Keratinocyte (primary cell): ENCODE results near the gene PRR23E. TPM values are rescaled to one million over a fixed set of nuclear protein-coding genes. Genes with fewer than 3 reads are reported as not detected.

ENCODE experiments used
- DNase-seq: peaks from one replicate; pipeline ENCODE4 v3.0.0-alpha.2; 2011; ENCODE audit warnings: low read depth, missing footprints, low spot score
- FAIRE-seq: peaks from 2 replicates; lab custom pipeline; 2011; peaks lifted over from hg19 to GRCh38; lab: Jason Lieb, UNC
- H2AFZ ChIP-seq: 2 replicates; pipeline ENCODE4 v1.6.0; 2012; ENCODE audit warnings: low read length, control low read depth, inconsistent platforms; ENCODE audit not compliant: control insufficient read depth
- H3K27ac ChIP-seq: 2 replicates; pipeline ENCODE4 v1.5.1; 2011; ENCODE audit warnings: low read length; ENCODE audit not compliant: control insufficient read depth, insufficient read depth
- H3K27me3 ChIP-seq: 3 replicates; pipeline ENCODE4 v1.6.0; 2011; ENCODE audit warnings: low read length; ENCODE audit not compliant: control insufficient read depth, insufficient read depth; ENCODE audit errors: extremely low read depth
- H3K36me3 ChIP-seq, 2 experiments: 2 replicates in 1 of 2; 3 replicates in 1 of 2; pipeline ENCODE4 v1.5.1; 2011; ENCODE audit warnings: low read length in 2 of 2, mild to moderate bottlenecking in 1 of 2; ENCODE audit not compliant: control insufficient read depth in 2 of 2, insufficient read depth in 2 of 2; ENCODE audit errors: extremely low read depth in 1 of 2
- H3K4me1 ChIP-seq: 3 replicates; pipeline ENCODE4 v1.5.1; 2011; ENCODE audit warnings: low read length; ENCODE audit not compliant: control insufficient read depth, insufficient read depth; ENCODE audit errors: extremely low read depth
- H3K4me2 ChIP-seq: 3 replicates; pipeline ENCODE4 v1.6.0; 2011; ENCODE audit warnings: low read depth, low read length; ENCODE audit not compliant: control insufficient read depth, insufficient read depth; ENCODE audit errors: extremely low read depth
- H3K4me3 ChIP-seq, 3 experiments: fragments of 200-600 bp in 1 of 3; sonication (generic) in 1 of 3; 2 replicates in 2 of 3; 3 replicates in 1 of 3; pipeline ENCODE4 v1.5.1; 2011 to 2016; ENCODE audit warnings: low read length in 3 of 3, mild to moderate bottlenecking in 3 of 3, control low read depth in 2 of 3, inconsistent platforms in 1 of 3, low read depth in 1 of 3, mixed read lengths in 1 of 3, mixed run types in 1 of 3, moderate library complexity in 1 of 3; ENCODE audit not compliant: control insufficient read depth in 2 of 3, insufficient read depth in 2 of 3; ENCODE audit errors: extremely low read depth in 1 of 3
- H3K79me2 ChIP-seq: 2 replicates; pipeline ENCODE4 v1.6.0; 2012; ENCODE audit warnings: low read length; ENCODE audit not compliant: control insufficient read depth, insufficient read depth
- H3K9ac ChIP-seq: 3 replicates; pipeline ENCODE4 v1.6.0; 2011; ENCODE audit warnings: low read length; ENCODE audit not compliant: control insufficient read depth, insufficient read depth; ENCODE audit errors: extremely low read depth
- H3K9me1 ChIP-seq: 3 replicates; pipeline ENCODE4 v1.6.0; 2011; ENCODE audit warnings: low read length; ENCODE audit not compliant: control insufficient read depth, insufficient read depth; ENCODE audit errors: extremely low read depth
- H3K9me3 ChIP-seq: 2 replicates; pipeline ENCODE4 v1.5.1; 2012; ENCODE audit warnings: low read depth, low read length; ENCODE audit not compliant: control insufficient read depth
- H4K20me1 ChIP-seq: 3 replicates; pipeline ENCODE4 v1.6.0; 2011; ENCODE audit warnings: low read length; ENCODE audit not compliant: control insufficient read depth, insufficient read depth; ENCODE audit errors: extremely low read depth
- CTCF ChIP-seq, 3 experiments: IDR thresholded peaks in 1 of 3; conservative IDR thresholded peaks in 1 of 3; optimal IDR thresholded peaks in 1 of 3; 2 replicates in 2 of 3; 3 replicates in 1 of 3; pipeline versions ENCODE3 to v1.5.1; 2011; ENCODE audit warnings: low read length in 3 of 3, mild to moderate bottlenecking in 3 of 3, moderate library complexity in 2 of 3, control low read depth in 1 of 3, inconsistent platforms in 1 of 3; ENCODE audit not compliant: insufficient read depth in 2 of 3; ENCODE audit errors: extremely low read depth in 1 of 3
- EZH2 ChIP-seq: IDR thresholded peaks from one replicate; pipeline ENCODE4 v1.6.1; 2012; ENCODE audit warnings: inconsistent platforms, mild to moderate bottlenecking, low read length, moderate library complexity
- dilution Hi-C: fragments of 300-500 bp; cut with MboI; formaldehyde crosslinking; loops from one replicate; pipeline ENCODE4 v1.7.0; 2020; ENCODE audit warnings: low sequenced_read_pairs; ENCODE audit not compliant: extremely low pct_ligation_motif_present
- polyA plus RNA-seq, 5 experiments: library from polyadenylated mRNA; depleted of rRNA in 3 of 5; stranded (reverse) in 3 of 5; stranded (forward) in 1 of 5; unstranded in 1 of 5; fragments of >200 nt; gene quantifications; 1 replicate in 1 of 5; 2 replicates in 3 of 5; 3 replicates in 1 of 5; pipeline versions ENCODE4 v1.2.1 to v1.2.3, GENCODE V29; 2011 to 2012; ENCODE audit warnings: missing spikeins in 2 of 5, low read depth in 1 of 5, low replicate concordance in 1 of 5

PRR23E gene
- polyA plus RNA-seq, 1 donor (not counting 4 experiments of a cell fraction or from before 2014, with no cell fraction given) = not detected

DNA sequence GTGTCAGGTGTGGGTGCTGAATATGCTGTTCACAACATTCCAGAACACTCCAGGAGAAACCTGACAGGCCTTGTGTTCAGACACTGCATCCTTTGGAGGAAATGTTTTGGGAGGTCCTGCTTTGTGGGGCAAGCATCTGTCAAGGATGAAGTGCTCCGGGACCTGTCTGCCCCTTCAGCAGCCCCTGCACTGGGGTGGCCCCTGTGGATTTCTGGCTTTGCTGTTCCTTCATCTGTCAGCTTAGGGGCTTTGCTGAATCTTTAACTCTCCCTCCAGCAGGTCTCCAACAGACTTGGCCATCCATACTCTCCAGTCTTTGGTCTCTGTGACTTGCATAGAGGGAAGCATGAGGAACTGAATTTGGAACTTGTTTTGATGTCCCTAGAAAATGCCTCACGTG lies 3.1 kb downstream of the PRR23E start:
- Histone ChIP-seq H3K4me1 (no peaks in the 10 kb centered on the region), H3K9me3 (no peaks in the 10 kb centered on the region), H3K9me1 (no peaks in the 10 kb centered on the region), H3K27me3 (peaks cover 28% of the 10 kb centered on the region), H2AFZ (no peak overlapping the region), H3K36me3 (no peaks in the 10 kb centered on the region), H3K4me2 (no peak overlapping the region), H4K20me1 (no peaks in the 10 kb centered on the region), H3K4me3 (no peak overlapping the region), H3K9ac (no peak overlapping the region), H3K27ac (no peak overlapping the region), H3K79me2 (no peaks in the 10 kb centered on the region)
- no peak for DNase-seq
- dilution Hi-C loops = no loop called here
- FAIRE-seq = no peak
- TF ChIP-seq EZH2 (no peak), CTCF (optimal IDR thresholded peaks at IDR 0.05 in 1 of 3, IDR thresholded peaks at IDR 0.05 in 1 of 3, conservative IDR thresholded peaks at IDR 0.05 in 1 of 3; ENCODE audit: extremely low read depth in 1 of 3, insufficient read depth in 2 of 3, low read length in 3 of 3) (no peak)

DNA sequence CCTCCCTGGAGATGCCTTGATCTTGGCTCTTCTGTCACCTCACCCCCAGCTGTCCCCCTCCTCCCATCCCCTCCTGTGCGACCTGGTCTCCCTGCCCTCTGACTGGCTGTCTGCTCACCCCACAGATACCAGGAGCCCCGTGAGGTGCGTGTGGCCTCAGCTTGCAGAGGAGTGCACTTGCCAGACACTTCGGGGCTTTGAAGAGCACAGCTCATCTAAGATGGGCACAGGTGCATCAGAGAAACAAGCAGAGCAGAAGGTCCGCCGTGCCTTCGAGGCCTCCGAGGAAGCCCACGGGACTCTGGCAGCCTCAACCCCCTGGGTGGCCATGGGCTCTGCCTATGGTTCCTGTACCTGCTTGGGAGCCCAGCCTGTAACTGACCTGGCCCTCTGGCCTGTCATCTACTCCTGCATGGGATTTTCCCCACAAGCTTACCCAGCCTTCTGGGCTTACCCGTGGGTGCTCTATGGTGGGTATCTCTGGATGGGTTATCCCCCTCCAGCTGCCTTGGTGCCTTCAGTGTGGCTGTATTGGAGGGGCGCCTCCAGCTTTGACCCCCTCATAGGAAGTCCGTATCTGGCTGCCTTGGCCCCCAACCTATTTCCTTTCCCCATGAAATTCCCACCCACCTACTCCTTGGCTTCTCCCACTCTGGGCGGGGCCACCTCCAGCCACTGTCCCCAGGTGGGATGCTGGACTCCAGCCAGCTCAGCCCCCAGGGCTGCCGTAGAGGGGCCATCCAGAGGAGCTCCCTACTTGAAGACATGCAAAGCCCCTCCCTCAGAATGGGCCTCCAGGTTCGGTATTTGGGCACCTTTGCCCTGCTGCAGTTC lies 3.8 kb downstream of the PRR23E start:
- Histone ChIP-seq H3K9me1 (no peaks in the 10 kb centered on the region), H3K27ac (no peak overlapping the region), H3K4me1 (no peaks in the 10 kb centered on the region), H4K20me1 (no peaks in the 10 kb centered on the region), H2AFZ (no peak overlapping the region), H3K9me3 (no peaks in the 10 kb centered on the region), H3K79me2 (no peaks in the 10 kb centered on the region), H3K27me3 (peaks cover 28% of the 10 kb centered on the region), H3K4me2 (no peak overlapping the region), H3K36me3 (no peaks in the 10 kb centered on the region), H3K9ac (no peak overlapping the region), H3K4me3 (no peak overlapping the region)
- no peak for DNase-seq
- dilution Hi-C loops = no loop called here
- no peak for FAIRE-seq
- TF ChIP-seq CTCF (optimal IDR thresholded peaks at IDR 0.05 in 1 of 3, IDR thresholded peaks at IDR 0.05 in 1 of 3, conservative IDR thresholded peaks at IDR 0.05 in 1 of 3; ENCODE audit: extremely low read depth in 1 of 3, insufficient read depth in 2 of 3, low read length in 3 of 3) = no peak
- TF ChIP-seq EZH2 = no peak
